ENCODE results near the gene MFAP2.
"Not testable (repeated sequence)": the region's sequence is repeated elsewhere in the genome, so short reads cannot be mapped to it uniquely, and the experiment has no call there.

GRCh38 chr1:16933945-16934344 is 46.5 kb downstream of the MFAP2 start:
- not testable (repeated sequence) for TF ChIP-seq ZNF138 (tag by site-specific recombination; IDR thresholded peaks at IDR 0.05; ENCODE audit: borderline replicate concordance); ZNF488 (tag by site-specific recombination; IDR thresholded peaks at IDR 0.05); ZNF513 (tag by site-specific recombination; IDR thresholded peaks at IDR 0.05); CTCF (tag by site-specific recombination; IDR thresholded peaks at IDR 0.05); ZNF704 (tag by site-specific recombination; IDR thresholded peaks at IDR 0.05); TCF7L2 (IDR thresholded peaks at IDR 0.05; ENCODE audit: borderline replicate concordance, low read depth, low read length); MYNN (tag by site-specific recombination; IDR thresholded peaks at IDR 0.05; ENCODE audit: borderline replicate concordance); OVOL3 (tag by site-specific recombination; IDR thresholded peaks at IDR 0.05)

All from HEK293 (cell line).